Stimulated activated CD8-positive, alpha-beta memory T cell treated with anti-CD3 and anti-CD28 coated beads, Interleukin-2, amount 100 ng/mL, for 1 hour (primary cell): Measurements from ENCODE around the gene SCN4B.
A peak's percentile ranks its signal among the peaks of the same experiment; 100 is the strongest.
"Not testable (repeated sequence)": the region's sequence is repeated elsewhere in the genome, so short reads cannot be mapped to it uniquely, and the experiment has no call there.

ENCODE experiments used
- DNase-seq, 2 donors: peaks; one replicate each; pipeline ENCODE4 v3.0.0-alpha.2; 2020; ENCODE audit warnings: low read depth in 2 of 2

SCN4B gene

GRCh38 chr11:118152552-118153471 is at the start of gene SCN4B:
SCN4B (minus strand) TSS chr11:118152823; CDS start chr11:118152673, 150 bp downstream.
- no peak for DNase-seq

- no peak for DNase-seq
These were observed 49.3 kb upstream of the SCN4B start for GRCh38 chr11:118201966-118202365.

- DNase-seq: peak in 1 of 2 donors; percentile 23
These were observed 48.5 kb upstream of the SCN4B start for GRCh38 chr11:118200901-118201680.

- no peak for DNase-seq
These were observed 47.9 kb upstream of the SCN4B start for GRCh38 chr11:118200497-118200896.

GRCh38 chr11:118199135-118199534 is 46.5 kb upstream of the SCN4B start:
- DNase-seq: no peak

GRCh38 chr11:118198370-118198769 is 45.7 kb upstream of the SCN4B start:
- DNase-seq: peak; percentile 67 to 76

GRCh38 chr11:118194835-118195627 is 42.4 kb upstream of the SCN4B start:
- no peak for DNase-seq

- DNase-seq: no peak
These were observed 41.4 kb upstream of the SCN4B start for GRCh38 chr11:118193910-118194566.

- not testable (repeated sequence) for DNase-seq
These were observed 40.2 kb upstream of the SCN4B start for GRCh38 chr11:118192817-118193216.

GRCh38 chr11:118190942-118191506 is 38.4 kb upstream of the SCN4B start:
- not testable (repeated sequence) for DNase-seq

- DNase-seq: no peak
These were observed 33.9 kb upstream of the SCN4B start for GRCh38 chr11:118186346-118187107.

- no peak for DNase-seq
These were observed 32.4 kb upstream of the SCN4B start for GRCh38 chr11:118184784-118185579.

GRCh38 chr11:118183691-118184090 is 31.1 kb upstream of the SCN4B start:
- not testable (repeated sequence) for DNase-seq

GRCh38 chr11:118180300-118180703 is 27.7 kb upstream of the SCN4B start:
- no peak for DNase-seq

GRCh38 chr11:118176778-118177134 is 24.1 kb upstream of the SCN4B start:
- DNase-seq: no peak

GRCh38 chr11:118175993-118176777 is 23.6 kb upstream of the SCN4B start, which contains the start of gene SCN2B:
SCN2B (minus strand) TSS chr11:118176639; CDS start chr11:118176431, 208 bp downstream.
- no peak for DNase-seq

GRCh38 chr11:118175031-118175992 is 22.7 kb upstream of the SCN4B start:
- DNase-seq: no peak
